Erythroblast (primary cell): ENCODE data around the gene ANAPC16.

Source experiments
- DNase-seq, 2 experiments: peaks; one replicate each; lab custom pipeline; 2025; lab: John Stamatoyannopoulos, UW
- GATA1 ChIP-seq: IDR thresholded peaks from 2 replicates; pipeline ENCODE4 v1.6.1; 2011; ENCODE audit warnings: low read depth, mild to moderate bottlenecking, control low read depth, low read length, moderate library complexity
- POLR2A ChIP-seq: IDR thresholded peaks from 2 replicates; pipeline ENCODE4 v1.6.1; 2011; ENCODE audit warnings: mild to moderate bottlenecking, low read length

ANAPC16 gene

DNA sequence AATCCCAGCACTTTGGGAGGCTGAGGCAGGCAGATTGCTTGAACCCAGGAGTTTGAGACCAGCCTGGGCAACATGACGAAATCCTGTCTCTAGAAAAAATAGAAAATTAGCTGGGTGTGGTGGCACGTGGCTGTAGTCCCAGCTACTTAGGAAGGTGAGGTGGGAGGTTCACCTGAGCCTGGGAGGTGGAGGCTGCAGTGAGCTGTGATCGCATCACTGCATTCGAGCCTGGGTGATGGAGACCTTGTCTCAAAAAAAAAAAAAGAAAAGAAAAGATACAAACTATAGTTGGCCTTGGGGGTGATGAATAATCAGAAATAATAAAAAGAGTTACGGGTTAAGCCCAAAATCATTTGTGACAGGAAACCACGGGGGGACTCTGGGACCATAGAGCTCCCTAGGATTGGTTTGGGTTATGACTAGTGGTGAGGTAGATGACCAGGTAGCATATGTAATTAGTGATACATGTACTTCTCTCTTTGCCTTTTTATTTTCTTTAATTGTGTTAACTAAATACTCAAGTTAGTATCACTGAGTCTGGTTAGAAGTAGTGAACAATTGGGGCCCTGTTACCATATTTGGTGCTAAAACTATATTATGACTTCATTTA is 10.7 kb downstream of the ANAPC16 start:
- TF ChIP-seq POLR2A (no peak), GATA1 (no peak)
- no peak for DNase-seq

DNA sequence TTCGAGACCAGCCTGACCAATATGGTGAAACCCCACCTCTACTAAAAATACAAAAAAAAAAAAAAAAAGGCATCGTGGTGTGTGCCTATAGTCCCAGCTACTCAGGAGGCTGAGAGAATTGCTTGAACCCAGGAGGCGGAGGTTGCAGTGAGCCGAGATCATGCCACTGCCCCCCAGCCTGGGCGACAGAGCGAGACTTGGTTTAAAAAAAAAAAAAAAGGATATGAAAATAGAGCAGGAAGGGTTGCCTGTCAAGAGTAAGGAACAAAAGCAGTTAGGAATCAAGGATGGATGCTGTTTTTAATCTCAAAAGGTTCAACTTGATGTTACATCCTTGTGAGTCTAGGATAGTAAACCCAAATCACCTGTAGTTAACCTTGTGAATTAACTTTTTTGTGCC is 12.0 kb downstream of the ANAPC16 start:
- DNase-seq = no peak
- no peak for TF ChIP-seq GATA1
- TF ChIP-seq POLR2A = no peak

DNA sequence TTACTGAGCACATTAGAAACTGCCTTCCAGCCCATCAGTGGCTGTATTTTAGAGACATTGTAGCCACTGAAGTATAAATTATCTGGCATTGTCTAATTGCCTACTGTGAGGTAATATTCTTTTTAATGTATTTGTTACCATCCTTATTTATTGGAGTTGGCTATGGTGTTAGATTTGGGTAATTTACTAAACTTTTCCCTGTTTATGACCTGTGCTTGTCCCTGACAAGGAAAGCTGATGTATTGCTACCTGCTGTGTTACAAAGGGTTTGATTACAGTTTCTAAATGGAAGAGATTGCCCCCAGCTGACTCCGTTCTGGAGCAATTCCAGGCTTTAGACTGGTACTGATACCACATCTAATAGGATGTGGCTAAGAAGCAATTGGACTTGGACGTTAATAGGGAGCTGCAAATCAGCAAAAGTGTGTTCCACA is 12.5 kb downstream of the ANAPC16 start:
- DNase-seq = no peak
- TF ChIP-seq GATA1 (no peak), POLR2A (no peak)

DNA sequence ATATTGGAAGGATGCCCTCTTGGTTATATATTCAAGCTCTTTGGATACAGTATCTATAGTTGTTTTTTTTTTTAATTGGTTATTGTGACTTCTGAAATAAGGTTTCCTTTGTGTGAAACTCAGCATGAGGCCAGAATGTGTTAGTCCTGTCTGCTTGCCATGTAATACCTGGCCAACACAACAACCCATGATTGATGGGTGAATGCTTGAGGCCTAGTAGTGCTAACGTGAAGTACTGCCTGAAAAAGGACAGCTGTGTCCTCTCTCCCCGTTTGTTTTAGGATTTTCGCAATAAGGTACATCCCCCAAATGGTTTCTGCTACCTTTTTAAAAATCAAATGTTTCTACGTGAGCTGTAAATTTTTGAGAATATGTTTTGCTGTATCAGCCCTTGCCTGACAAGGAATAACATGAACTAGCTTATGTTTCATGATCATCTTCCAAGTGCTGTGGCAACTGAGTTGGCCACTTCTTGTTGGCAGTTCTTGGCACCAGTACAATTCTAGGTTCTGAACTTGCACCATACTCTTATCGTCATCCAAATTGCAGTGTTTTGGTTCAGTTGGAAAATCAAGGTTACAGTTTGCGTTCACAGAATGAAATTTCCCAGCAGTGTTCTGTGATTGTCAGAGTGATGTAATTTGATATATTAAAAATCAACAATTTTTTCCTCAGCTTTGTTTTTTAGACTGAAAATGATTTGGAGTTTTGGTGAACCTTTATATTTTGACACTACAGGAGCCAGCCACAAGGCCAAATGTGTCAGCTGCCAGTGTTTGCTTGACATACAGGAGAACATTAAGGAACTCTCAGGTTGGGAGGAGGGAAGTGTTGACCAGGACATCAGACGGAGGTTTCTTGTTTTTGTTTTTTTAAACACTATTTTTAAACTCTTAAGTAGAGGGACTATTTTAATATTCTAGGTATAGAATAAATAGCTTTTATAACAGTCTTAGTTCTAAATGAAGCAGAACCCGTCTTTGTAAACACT is 13.7 kb downstream of the ANAPC16 start:
- no peak for DNase-seq
- TF ChIP-seq GATA1 (no peak), POLR2A (no peak)

DNA sequence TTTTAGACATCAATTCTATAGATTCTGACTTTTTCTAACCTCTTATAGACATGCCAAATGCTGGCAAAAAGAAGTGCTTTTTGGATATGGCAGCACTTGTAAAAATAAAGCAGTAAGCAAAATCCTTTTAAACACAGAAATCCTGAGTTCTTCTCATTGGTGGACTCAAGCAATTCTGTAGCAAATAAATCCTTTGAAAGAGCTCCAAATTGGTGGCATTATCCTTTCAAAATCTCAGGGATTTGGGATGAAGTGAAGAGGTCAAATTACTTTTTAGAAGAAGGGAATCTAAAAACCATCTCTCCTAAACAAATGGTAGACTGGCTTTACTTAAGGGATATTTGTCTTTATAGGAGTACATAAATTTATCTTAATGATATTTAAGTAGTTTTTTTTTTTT is 17.8 kb downstream of the ANAPC16 start:
- no peak for DNase-seq
- TF ChIP-seq GATA1 = no peak
- no peak for TF ChIP-seq POLR2A

DNA sequence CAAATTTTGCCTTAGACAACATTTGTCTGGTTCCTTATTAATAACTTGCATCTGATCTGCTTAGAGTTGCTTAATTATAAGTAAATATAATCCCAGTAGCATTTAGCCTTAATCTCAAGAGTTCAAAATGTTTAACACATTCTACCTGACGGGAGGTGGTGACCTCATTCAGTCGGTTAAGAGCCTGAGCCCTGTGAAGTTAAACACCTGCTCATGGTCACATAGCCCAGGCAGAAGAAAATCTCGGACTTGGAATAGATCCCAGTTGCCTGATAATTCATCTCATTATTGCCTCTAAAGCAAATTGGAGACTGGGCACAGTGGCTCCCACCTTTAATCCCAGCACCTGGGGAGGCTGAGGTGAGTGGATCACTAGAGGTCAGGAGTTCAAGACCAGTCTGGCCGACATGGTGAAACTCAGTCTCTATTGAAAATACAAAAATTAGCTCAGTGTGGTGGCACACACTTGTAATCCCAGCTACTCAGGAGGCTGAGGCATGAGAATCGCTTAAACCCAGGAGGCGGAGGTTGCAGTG is 18.8 kb downstream of the ANAPC16 start:
- no peak for DNase-seq
- TF ChIP-seq POLR2A = no peak
- no peak for TF ChIP-seq GATA1

DNA sequence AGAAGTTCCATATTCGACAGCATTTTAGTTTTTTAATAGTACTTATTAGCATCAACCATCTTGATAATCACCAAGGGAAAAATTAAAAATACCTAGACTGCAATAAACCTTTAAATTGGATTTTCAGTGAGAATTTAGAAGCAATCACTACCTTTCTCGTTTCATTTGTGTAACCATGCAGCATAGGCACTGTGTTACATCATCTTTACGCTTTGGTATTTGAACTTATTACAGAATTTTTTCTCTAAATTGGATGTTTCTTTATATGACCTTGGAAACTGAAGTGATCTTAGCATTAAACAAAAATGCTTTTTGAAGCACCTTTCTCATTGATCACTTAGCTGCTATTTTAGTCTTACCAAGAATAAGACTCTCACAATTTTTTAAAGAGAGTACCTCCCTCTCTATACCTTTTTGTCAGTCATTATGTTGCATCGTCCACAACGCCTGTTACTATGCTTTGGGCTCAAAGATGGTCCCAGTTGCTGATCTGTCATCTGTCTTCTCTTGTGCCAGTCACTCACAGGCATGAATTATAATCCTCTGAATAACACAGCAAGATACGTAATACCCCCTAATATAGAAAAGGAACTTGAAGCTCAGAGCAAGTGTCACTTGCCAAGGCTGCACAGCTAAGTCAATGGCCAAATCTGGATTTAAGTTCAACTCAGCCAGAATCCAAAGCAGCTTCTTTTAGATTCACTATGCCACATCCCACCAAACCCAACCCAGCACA is 19.9 kb downstream of the ANAPC16 start:
- TF ChIP-seq POLR2A (no peak), GATA1 (no peak)
- no peak for DNase-seq

DNA sequence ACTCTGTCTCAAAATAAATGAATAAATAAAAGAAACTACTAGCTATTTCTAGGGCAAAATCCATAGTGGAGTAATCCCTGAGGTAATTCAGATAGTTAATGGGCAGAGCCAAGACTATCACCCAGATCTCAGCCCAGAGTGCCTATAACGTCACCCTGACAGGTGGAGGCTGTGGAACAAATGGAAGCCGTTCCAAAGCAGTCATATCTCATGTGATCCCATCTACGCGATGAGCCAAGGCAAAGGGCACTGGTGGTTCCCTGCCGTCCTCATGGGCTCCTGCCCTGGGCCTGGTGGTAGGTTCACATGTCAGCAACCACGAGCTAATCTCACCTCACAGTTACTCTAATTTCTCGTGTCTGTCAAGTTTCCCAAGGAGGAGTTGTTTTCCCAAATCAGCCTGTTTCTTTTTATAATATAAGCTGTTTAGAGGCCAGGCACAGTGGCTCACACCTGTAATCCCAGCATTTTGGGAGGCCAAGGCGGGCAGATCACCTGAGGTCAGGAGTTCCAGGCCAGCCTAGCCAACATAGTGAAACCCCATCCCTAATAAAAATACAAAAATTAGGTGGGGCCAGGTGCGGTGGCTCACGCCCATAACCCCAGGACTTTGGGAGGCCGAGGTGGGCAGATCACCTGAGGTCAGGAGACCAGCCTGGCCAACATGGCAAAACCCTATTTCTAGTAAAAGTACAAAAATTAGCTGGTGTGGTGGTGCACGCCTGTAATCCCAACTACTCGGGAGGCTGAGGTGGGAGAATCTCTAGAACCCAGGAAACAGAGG is 22.8 kb downstream of the ANAPC16 start:
- TF ChIP-seq POLR2A (no peak), GATA1 (no peak)
- DNase-seq = no peak

DNA sequence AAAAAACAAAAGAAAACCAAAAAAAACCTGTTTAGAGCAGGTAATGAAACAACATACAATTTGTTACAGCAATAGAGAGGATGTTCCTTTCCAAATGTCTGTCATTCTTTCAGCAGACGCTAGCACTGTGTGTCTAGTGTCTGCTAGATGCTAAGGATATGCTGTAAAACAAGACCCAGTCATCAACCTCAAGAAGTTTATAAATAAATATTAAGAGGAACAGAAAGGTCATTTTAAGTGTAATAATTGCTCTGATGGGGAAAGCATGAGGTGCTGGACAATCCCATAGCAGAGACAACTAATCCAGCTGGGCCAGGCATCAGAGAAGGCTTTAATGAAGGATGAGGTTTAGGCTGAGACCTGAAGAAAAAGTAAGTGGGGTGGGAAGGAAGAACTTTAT is 23.6 kb downstream of the ANAPC16 start:
- TF ChIP-seq POLR2A = no peak
- no peak for TF ChIP-seq GATA1
- no peak for DNase-seq

DNA sequence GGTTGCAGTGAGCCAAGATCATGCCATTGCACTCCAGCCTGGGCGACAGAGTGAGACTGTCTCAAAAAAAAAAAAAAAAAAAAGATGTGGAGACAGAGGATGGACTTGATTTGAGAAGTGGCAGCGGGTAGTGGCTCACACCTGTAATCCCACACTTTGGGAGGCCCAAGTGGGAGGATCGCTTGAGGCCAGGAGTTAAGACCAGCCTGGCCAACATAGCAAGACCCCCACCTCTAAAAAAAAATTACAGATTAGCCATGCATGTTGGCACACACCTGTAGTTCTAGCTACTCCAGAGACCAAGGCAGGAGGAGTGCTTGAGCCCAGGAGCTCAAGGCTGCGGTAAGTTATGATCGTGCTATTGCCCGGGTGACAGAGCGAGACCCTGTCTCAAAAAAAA is 24.6 kb downstream of the ANAPC16 start:
- DNase-seq = no peak
- TF ChIP-seq POLR2A = no peak
- no peak for TF ChIP-seq GATA1

DNA sequence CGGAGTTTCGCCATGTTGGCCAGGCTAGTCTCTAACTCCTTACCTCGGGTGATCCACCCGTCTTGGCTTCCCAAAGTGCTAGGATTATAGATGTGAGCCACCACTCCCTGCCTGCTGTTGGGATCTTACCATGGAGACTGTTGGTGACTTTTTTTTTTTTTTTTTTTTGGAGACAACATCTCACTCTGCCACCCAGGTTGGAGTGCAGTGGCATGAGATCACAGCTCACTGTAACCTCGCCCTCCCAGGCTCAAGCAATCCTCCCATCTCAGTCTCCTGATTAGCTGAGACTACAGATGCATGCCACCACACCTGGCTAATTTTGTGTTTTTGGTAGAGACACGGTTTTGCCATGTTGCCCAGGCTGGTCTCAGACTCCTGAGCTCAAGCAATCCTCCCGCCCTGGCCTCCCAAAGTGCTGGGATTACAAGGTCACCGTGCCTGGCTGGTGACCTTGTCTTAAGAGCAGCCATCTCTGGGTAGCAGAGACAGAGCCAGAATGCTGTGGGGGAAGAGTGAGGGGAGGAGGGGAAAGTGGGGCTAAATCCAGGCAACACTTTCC is 26.0 kb downstream of the ANAPC16 start:
- TF ChIP-seq POLR2A (no peak), GATA1 (no peak)
- no peak for DNase-seq

DNA sequence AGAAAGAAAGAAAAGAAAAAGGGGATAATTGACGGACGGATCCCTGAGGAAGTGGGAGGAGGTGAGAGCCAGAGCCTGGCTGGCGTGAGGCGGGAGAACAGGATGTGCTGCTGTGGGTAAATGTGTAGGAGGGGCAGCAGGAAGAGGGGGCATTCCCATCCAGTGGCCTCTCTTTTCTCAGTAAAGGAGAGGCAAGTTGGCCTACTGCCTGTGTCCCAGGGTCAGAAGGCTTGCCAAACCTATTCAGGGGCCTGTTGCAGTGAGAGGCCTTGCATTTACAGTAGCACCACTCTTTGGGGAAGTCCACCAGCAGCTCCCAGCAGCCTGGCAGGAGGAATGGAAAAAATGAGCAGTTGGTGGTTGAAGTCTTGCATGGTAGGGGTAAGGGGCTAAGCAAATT is 26.9 kb downstream of the ANAPC16 start:
- TF ChIP-seq GATA1 (no peak), POLR2A (no peak)
- DNase-seq = no peak
